NCI-H82 treated with DMSO at 0.1 percent for 48 hours (cell line): ENCODE data around the gene DNAH6.
A peak's percentile ranks its signal among the peaks of the same experiment; 100 is the strongest.

Experiments
- DNase-seq: peaks from one replicate; lab custom pipeline; 2025; ENCODE audit not compliant: unreplicated experiment; lab: John Stamatoyannopoulos, UW

DNAH6 gene

DNA sequence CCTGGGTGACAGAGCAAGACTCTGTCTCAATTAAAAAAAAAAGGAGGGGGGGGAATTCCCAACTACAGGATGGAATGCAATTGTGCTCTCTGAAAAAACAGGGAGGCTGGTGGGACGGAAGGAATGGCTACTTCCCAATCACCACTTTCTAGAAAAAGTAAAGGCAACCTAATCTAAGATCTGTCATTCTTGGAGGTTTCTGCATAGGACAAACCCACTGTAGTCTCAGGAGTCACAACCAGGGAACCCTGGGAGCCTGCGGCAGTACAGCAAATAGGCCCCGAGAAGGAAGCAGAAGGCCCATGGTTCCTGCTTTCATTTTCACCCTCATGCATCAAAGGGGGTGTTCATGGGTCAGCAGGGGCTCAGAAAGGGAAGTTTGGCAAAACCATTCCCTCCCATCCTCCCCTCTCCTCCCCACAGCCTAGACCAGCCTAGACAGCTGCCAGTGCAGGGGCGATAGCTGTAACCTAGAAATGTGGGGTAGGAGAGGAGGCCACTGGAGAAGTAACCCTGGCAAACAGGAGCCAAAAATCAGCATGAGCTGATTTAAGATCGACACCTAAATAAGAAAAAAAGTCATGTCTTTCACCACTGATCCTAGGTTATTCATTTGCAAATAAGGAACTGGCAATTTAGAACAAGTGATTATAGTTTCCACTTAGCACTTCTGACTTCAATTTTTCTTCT is 316.6 kb downstream of the DNAH6 start:
- no peak for DNase-seq

DNA sequence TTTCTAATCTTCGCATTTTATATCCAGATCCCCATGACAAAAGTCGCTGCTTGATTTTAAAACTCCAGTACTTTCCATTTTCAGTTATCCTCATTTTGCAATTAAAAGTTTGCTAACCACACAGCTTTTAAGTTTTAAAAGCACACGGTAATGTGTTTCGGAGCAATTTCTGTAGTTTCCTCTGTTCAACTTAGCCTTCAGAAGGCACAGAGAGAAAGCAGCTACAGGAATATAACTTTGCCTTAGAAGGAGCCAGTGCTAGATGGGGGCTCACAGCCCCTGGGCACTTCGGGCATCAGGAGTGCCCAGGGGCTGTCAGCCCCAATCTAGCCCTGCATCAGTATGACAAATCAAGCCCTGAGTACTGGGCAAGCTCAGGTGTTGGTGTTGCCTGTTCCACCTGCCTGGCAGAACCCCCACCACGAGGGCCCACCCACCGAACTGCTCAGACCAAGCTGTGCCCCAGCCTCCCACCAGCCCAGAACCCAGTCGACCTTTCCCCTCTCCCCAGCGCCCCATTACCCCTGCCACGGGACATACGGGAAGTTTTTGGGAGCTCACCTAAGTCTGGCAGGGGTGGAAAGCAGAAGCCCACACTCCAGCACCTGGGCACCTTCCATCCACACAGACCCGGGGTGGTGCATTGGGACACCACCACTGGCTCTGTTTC is 317.3 kb downstream of the DNAH6 start:
- no peak for DNase-seq

- no peak for DNase-seq
Observed at GRCh38 chr2:84836215-84836614, 319.9 kb downstream of the DNAH6 start.

- no peak for DNase-seq
Observed at GRCh38 chr2:84838434-84839145, 322.3 kb downstream of the DNAH6 start.

DNA sequence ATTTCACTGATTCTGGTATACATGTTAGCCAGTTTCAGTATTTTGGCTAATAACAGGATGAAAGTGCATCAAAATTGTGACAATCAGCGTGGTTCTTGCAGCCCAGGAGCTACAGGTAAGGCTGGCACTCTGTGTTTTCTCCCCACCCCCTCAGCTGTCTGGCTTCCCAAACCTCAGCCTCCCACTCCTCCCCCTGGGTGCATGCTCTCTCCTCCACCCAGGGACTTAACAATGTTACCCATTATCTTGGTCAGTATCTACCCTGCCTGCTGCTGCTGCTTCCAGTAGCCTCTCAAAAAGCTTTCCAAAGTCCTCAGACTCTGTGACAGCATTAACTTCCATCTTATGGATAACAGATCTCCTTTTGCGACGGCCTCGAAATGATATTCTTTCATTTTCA is 323.6 kb downstream of the DNAH6 start:
- DNase-seq = no peak

GRCh38 chr2:84840306-84840705 is 324.0 kb downstream of the DNAH6 start:
- no peak for DNase-seq

GRCh38 chr2:84841577-84841976 is 325.3 kb downstream of the DNAH6 start:
- DNase-seq = no peak

GRCh38 chr2:84844141-84844540 is 327.8 kb downstream of the DNAH6 start:
- no peak for DNase-seq

DNA sequence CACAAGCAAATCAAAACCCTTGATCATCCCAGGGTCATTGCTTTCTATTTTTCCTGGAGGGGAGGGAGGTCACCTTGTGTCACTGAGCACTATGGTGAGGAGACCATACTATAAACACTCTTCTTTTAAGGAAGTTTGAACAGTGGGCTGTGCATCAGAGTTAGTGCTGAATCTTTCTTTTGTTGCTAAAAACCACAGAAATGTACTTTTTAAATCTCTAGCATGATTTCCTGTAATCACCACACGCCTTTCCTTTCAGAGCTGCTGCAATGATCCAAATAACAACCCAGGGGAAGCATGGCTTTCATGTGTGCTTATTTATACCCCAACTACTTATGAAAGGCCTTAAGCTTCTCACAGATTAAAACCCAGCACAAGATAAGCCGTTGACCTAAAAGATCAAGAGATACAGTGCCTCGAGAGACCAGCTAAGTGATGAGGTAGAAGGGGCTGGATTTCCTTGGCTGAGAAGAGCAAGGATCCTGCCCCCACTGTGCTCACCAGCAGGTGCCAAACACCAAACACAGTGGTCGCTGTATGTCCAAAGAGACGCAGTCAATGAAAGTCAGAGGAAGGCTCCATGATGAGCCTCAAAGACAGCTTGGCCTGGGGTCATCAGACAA is 329.9 kb downstream of the DNAH6 start:
- DNase-seq = peak; percentile 13

DNA sequence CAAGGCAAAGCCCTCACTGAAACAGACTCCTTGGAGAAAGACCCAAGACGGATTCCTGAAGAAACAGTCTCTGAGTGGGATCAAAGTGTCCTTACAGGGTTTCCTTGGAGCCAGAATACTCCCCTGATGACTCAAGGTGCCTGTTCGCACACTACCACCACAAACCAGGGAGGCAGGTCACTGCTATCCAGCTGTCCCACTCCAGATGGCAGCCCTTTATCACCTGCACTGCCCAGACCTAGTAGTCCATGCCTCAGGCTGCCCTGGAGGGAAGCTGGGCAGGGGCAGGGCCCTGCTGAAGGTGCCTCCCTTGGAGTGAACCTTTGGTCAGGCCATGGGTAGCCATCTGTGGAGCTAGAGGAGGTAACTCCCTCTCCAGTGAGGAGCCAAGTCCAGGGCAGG is 330.4 kb downstream of the DNAH6 start:
- no peak for DNase-seq

- DNase-seq = no peak
Observed at GRCh38 chr2:84847326-84848050, 331.2 kb downstream of the DNAH6 start.

DNA sequence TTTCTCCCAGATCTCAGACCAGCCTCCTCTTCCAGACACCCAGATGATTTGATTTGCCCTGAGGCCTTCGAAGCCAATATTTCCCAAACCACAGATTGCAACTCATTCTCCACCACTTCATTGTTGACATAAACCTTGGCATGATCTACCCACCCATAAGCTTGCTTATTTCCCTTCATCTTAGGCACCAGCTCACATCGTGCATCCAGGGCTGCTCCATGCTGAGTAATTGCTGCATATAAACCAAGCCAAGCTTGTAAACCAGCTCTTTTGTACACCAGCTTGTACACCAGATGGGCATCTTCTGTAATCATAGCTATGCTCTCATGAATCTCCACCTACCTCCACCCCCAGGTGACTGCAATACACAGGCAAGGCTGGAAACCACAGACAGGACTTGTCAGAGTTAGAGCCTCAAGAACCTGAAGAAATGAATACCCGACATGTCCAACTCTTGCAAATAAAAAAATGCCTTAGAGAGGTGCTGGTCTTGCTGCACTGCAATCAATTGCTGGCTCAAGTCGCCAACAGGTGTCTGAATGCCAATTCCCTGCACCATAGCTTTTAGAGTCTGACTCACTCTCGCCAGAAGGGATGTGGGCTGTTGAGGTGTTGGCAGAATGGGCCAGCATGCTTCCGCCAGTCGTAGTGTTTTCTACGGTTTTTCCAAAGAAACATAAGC is 333.1 kb downstream of the DNAH6 start:
- no peak for DNase-seq

- DNase-seq = no peak
Observed at GRCh38 chr2:84850471-84850870, 334.2 kb downstream of the DNAH6 start.

GRCh38 chr2:84851876-84852275 is 335.6 kb downstream of the DNAH6 start:
- DNase-seq = no peak

DNA sequence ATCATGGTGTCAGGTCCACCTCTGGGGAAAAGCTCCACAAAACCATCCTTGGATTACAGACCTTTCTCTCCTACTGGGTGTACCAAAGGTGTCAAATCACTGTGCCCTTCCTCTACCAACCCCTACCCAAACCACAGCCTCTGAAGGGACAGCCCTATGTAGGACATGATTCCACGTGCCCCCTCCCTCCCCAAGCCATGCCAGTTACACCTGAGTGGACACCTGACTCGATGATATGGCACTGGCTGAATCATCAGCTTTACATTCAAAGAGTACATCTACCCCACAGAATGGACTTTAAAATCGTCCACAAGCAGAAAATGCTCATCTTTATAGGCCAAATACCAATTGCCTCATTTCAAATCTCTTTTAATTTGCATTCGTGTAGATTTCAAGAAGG is 338.6 kb downstream of the DNAH6 start:
- DNase-seq = no peak

- no peak for DNase-seq
Observed at GRCh38 chr2:84855731-84856130, 339.4 kb downstream of the DNAH6 start.

DNA sequence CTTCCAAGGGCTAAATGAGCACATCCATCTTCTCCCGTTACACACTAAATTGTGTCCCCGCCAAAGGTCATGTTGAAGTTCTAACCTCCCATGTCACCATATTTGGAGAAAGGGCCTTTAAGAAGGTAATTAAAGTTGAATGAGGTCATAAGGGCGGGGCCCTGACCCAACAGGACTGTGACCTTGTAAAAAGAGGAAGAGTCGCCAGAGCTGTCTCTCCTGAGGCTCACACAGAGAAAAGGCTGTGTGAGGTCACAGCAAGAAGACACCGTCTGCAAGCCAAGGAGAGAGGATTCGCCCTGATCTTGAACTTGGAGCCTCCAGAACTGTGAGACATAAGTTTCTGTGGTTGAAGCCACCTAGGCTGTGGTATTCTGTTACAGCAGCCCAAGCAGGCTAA is 340.5 kb downstream of the DNAH6 start:
- DNase-seq = no peak

- no peak for DNase-seq
Observed at GRCh38 chr2:84857566-84857965, 341.3 kb downstream of the DNAH6 start.

DNA sequence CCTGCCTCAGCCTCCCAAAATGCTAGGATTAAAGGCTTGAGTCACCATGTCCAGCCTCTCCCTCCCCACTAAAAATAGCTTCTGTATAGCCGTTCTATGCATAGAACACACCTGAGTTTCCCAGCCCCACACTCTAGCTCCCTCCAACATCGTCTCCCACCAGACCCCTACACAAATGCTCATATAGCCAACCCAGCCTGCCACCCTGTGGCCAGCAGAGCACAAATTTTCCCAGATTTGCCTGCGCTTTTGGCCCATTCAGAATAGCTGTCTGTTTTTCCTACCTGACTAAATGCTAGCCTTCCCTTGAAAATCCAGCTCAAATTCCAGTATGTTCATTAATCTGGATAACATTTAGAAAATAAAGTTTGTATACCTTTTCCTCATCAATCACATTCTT is 341.8 kb downstream of the DNAH6 start:
- DNase-seq = no peak

DNA sequence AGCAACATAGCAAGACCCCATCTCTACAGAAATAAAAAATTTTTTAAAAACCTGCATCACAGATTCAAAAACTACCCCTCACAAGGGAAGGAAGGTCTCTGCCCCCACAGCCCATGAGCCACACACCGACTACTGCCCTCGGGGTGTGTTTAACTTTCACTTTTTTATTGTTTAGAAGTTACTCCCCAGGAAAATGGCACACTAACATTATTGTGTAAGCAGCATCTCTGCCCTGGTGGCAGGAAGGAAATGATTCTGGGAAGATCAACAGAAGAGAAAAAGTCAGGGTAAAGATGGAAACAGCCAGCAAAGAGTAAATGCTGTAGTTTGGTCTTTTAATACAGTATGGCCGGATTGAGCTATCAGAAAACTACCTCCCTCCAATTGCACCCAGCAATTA is 342.6 kb downstream of the DNAH6 start:
- DNase-seq = no peak

- DNase-seq = no peak
Observed at GRCh38 chr2:84861539-84861938, 345.2 kb downstream of the DNAH6 start.
